Gastroesophageal sphincter (tissue), 3 donors: ENCODE data around the gene RCN1.

Experiments used
- EP300 ChIP-seq: sonication (generic); formaldehyde crosslinking; IDR thresholded peaks from one replicate; pipeline ENCODE4 v1.6.1; 2017; ENCODE audit warnings: antibody characterized with exemption, mild to moderate bottlenecking
- POLR2A ChIP-seq, 2 donors: fragments of 450-650 bp; IDR thresholded peaks; one replicate each; pipeline ENCODE4 v1.6.1; 2017; ENCODE audit warnings: antibody characterized with exemption in 2 of 2, mild to moderate bottlenecking in 2 of 2, moderate library complexity in 1 of 2
- POLR2AphosphoS5 ChIP-seq: sonication (generic); formaldehyde crosslinking; IDR thresholded peaks from one replicate; pipeline ENCODE4 v1.6.1; 2017; ENCODE audit warnings: antibody characterized with exemption
- TF ChIP-seq, protein P1 (sequence below), 4 experiments: fragments of 200-600 bp in 2 of 4; fragments of 450-650 bp in 2 of 4; sonication (generic) in 1 of 4; IDR thresholded peaks; one replicate each; pipeline ENCODE4 v1.5.1; 2017 to 2019; ENCODE audit warnings: antibody characterized with exemption in 4 of 4, mild to moderate bottlenecking in 2 of 4, moderate library complexity in 2 of 4

DNA sequence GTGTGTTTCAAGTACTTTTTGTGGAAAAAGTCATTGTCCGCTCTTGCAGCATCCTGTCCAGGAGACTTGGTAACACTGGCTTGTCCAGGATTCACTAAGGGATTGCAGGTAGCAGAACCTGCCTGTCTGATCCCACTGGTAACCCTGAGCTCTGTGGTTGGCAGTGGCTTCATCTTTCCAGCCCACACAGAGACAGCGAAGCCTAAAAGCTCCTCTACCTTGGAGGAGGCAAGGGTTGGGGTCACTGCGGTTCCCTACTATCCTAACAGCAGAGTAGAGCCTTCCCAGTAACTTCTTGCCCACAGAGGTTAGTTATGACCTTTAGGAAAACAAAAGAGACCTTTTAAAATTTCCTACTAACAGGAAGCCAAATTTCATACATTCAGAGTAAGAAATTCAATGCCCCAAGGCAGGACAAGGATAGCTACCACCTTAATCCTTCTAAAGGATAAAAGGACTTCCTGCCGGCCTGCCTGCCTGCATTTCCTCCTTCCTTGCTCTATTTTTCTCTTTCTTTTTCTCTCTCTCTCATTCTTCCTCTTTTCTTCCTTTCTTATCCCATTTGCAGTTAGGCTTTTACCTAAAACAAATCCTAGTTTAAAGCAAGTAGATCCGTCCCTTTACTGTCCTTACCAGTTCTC is 8.4 kb upstream of the RCN1 start:
- TF ChIP-seq, protein P1, sequence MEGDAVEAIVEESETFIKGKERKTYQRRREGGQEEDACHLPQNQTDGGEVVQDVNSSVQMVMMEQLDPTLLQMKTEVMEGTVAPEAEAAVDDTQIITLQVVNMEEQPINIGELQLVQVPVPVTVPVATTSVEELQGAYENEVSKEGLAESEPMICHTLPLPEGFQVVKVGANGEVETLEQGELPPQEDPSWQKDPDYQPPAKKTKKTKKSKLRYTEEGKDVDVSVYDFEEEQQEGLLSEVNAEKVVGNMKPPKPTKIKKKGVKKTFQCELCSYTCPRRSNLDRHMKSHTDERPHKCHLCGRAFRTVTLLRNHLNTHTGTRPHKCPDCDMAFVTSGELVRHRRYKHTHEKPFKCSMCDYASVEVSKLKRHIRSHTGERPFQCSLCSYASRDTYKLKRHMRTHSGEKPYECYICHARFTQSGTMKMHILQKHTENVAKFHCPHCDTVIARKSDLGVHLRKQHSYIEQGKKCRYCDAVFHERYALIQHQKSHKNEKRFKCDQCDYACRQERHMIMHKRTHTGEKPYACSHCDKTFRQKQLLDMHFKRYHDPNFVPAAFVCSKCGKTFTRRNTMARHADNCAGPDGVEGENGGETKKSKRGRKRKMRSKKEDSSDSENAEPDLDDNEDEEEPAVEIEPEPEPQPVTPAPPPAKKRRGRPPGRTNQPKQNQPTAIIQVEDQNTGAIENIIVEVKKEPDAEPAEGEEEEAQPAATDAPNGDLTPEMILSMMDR (IDR thresholded peaks at IDR 0.05): no peak
- TF ChIP-seq POLR2AphosphoS5 (no peak), POLR2A (IDR thresholded peaks at IDR 0.05) (no peak), EP300 (no peak)
